Fibroblast of villous mesenchyme (primary cell): Measurements from ENCODE around the gene RNF180. TPM values are rescaled to one million over a fixed set of nuclear protein-coding genes. Genes with fewer than 3 reads are reported as not detected.
"Not testable (repeated sequence)": the region's sequence is repeated elsewhere in the genome, so short reads cannot be mapped to it uniquely, and the experiment has no call there.

Experiments
- DNase-seq: peaks from one replicate; pipeline ENCODE4 v3.0.0-alpha.2; 2010; ENCODE audit warnings: low read depth
- H3K4me3 ChIP-seq: 2 replicates; pipeline ENCODE4 v1.5.1; 2011; ENCODE audit warnings: low read depth, mild to moderate bottlenecking, low read length
- total RNA-seq: library from RNA; depleted of rRNA; stranded (reverse); fragments of >200 nt; gene quantifications from 2 replicates; pipeline ENCODE4 v1.2.3, GENCODE V29; 2012
- TF ChIP-seq, protein P1 (sequence below): IDR thresholded peaks from 2 replicates; pipeline ENCODE4 v1.5.1; 2012; ENCODE audit warnings: low read depth, mild to moderate bottlenecking, low read length; ENCODE audit not compliant: insufficient read depth

The RNF180 gene
- total RNA-seq, 1 donor = 5.6 TPM

DNA sequence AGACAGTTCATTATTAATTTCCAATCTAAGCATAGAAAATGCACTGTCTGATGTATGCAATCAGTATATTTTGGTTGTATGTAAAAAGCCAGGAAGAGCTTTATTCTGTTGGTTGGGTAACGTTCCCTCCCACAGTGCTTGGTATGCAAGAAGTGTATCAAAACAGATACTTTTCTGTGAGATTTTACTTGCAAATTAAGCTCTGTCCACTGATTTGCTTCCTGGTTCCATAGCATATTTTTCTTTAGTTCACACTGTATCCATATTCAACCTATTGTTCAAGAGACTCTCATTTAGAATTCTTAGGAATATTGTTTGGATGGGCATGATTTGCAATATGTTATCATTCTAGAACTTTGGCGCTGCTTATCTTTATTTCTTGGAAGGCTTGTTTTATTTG lies 47.4 kb downstream of the RNF180 start:
- no peak overlapping the region for H3K4me3 ChIP-seq
- TF ChIP-seq, protein P1, sequence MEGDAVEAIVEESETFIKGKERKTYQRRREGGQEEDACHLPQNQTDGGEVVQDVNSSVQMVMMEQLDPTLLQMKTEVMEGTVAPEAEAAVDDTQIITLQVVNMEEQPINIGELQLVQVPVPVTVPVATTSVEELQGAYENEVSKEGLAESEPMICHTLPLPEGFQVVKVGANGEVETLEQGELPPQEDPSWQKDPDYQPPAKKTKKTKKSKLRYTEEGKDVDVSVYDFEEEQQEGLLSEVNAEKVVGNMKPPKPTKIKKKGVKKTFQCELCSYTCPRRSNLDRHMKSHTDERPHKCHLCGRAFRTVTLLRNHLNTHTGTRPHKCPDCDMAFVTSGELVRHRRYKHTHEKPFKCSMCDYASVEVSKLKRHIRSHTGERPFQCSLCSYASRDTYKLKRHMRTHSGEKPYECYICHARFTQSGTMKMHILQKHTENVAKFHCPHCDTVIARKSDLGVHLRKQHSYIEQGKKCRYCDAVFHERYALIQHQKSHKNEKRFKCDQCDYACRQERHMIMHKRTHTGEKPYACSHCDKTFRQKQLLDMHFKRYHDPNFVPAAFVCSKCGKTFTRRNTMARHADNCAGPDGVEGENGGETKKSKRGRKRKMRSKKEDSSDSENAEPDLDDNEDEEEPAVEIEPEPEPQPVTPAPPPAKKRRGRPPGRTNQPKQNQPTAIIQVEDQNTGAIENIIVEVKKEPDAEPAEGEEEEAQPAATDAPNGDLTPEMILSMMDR = no peak
- no peak for DNase-seq

DNA sequence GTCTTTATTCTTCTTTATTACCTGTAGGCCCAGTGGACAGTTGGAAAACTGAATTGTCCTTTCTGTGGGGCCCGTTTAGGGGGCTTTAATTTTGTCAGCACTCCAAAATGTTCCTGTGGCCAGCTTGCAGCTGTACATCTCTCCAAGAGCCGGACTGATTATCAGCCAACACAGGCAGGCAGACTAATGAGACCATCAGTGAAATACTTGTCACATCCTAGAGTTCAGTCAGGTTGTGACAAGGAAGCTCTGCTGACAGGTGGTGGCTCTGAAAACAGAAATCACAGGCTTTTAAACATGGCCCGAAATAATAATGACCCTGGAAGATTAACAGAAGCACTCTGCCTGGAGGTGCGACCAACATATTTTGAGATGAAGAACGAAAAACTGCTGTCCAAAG lies 47.9 kb downstream of the RNF180 start:
- no peak overlapping the region for H3K4me3 ChIP-seq
- TF ChIP-seq, protein P1 = no peak
- DNase-seq = no peak

DNA sequence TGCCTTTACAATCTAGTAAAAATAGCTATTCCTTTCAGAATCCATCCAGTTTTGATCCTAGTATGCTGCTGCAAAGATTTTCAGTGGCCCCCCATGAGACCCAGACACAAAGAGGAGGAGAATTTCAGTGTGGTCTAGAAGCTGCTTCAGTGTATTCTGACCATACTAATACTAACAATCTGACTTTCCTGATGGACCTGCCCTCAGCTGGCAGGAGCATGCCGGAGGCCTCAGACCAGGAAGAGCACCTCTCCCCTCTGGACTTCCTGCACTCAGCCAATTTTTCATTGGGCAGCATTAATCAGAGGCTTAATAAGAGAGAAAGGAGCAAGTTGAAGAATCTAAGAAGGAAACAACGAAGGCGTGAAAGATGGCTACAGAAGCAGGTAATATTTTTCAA lies 48.5 kb downstream of the RNF180 start:
- DNase-seq = no peak
- TF ChIP-seq, protein P1 = no peak
- no peak overlapping the region for H3K4me3 ChIP-seq

DNA sequence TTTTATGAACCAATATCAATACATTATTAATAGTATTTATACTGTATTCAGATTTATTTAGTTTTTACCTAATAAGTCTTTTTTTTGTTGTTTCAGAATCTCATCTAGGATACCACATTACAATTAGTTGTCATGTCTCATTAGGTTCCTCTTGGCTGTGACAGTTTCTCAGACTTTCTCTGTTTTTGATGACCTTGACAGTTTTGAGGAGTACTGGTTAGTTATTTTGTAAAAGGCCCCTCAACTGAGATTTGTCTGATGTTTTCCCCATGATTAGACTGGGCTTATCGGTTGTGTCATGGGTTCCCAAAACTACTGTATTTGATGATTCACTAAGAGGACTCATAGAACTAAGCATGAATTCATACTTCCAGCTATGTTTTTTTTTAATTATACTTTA lies 56.3 kb downstream of the RNF180 start:
- TF ChIP-seq, protein P1 = no peak
- H3K4me3 ChIP-seq = no peak overlapping the region
- no peak for DNase-seq

DNA sequence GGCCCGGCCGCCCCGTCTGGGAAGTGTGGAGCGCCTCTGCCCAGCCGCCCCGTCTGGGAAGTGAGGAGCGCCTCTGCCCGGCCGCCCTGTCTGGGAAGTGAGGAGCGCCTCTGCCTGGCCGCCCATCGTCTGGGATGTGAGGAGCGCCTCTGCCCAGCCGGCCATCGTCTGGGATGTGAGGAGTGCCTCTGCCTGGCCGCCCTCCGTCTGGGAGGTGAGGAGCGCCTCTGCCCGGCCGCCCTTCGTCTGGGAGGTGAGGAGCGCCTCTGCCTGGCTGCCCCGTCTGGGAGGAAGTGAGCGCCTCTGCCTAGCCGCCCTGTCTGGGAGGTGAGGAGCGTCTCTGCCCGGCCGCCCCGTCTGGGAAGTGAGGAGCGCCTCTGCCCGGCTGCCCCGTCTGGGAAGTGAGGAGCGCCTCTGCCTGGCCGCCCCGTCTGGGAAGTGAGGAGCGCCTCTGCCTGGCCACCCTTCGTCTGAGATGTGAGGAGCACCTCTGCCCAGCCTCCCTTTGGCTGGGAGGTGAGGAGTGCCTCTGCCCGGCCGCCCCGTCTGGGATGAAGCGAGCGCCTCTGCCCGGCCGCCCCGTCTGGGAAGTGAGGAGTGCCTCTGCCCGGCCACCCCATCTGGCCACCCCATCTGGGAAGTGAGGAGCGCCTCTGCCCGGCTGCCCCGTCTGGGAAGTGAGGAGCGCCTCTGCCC lies 59.8 kb downstream of the RNF180 start:
- not testable (repeated sequence) for DNase-seq

DNA sequence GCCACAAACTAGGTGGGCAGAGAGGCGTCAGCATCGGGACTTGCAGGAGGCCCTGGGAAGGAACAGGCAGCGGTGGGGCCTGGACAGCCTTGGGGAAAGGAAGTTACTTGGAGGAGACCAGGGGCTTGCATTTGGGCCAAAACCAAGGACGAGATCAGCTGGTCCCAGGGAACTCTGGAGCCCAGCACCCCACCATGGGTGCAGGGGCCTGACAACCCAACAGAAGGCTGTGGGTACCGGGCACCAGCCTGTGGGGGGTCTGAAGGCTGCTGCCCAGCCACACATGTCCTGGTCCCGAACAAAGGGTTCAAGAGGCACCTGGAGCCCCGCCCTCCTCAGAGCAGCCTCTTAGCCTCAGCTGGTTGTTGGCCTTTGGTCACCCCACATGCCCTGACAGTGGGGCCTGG lies 61.5 kb downstream of the RNF180 start:
- not testable (repeated sequence) for DNase-seq, H3K4me3 ChIP-seq

More for the DNA sequence above, 59.8 kb downstream of the RNF180 start:
- not testable (repeated sequence) for H3K4me3 ChIP-seq

DNA sequence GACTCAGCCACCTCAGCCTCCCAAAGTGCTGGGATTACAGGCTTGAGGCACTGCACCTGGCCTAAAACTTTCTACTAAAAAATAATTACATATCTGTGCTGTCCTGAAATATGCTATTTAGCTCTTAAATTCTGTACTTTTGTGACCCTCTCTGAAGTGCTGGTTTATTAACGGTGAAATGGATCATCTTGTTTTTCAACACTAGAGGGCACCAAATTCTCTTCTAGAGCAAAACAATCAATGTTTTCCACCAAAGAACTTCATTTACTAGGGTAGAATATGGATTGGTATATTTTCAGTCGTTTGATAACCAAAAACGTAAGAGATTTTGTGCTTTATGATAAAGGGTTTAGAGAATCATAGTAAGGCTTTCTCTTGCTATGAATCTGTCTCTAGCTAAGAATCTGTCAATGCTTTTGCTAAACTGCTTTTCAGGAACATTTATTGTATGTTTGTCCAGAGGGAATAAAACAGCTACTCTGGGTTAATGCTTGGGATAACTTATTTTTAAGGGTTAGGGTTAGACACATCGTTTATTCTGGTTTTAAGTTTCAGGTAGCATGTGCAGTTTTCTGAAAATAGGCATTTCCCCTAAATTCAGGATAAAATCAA lies 63.6 kb downstream of the RNF180 start:
- TF ChIP-seq, protein P1 = peak; percentile 66
- peak; percentile 44 for DNase-seq
- no peak overlapping the region for H3K4me3 ChIP-seq

DNA sequence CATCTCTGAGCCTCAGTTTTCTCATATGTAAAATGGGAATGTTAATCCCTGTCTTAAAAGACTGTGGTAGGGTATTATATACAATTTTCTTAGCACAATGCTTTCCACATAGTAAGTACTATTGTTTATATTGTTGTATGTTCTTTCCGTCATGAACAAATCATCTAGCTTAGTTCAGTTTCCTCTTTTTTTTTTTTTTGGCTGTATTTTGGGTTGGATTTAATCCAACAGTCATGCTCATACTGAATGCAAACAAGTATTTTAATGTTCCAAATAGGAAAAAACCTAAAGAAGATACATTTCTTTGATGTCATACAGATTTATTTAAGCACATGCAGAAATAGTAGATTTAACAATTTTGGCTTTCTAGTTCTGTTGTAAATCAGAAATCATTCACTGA lies 95.1 kb downstream of the RNF180 start:
- TF ChIP-seq, protein P1 = no peak
- no peak overlapping the region for H3K4me3 ChIP-seq
- DNase-seq = no peak
